ENCODE measurements around the gene MID1. TPM values are rescaled to one million over a fixed set of nuclear protein-coding genes. Genes with fewer than 3 reads are reported as not detected.

Gene MID1
- total RNA-seq, 8 experiments from 2014 or later, result 8.8 to 36.4 (median 19.3) TPM

DNA sequence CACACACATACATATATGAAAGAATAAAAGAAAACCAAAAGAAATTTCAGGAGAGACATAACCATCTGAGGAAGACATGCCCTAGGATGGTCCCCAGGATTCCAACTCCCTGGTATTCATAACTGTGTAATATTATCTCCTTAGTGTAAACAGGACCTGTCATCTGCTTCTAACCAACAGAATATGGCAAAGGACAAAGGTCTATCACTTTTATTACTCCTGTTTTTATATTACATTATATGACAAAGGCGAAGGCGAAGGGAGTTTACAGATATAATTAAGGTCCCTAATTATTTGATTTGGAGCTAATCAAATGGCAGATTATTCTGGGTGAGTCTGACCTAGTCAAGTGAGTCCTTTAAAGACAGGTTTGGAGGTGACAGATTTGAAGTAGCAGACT is 155.1 kb downstream of the MID1 start:
- 0 to 100% (median 100%) methylated on average over 1 to 2 of the region's 2 CpGs; no CpG with 5 or more reads in 5 of the 10 experiments for WGBS, 10 experiments
- ATAC-seq (replicated peaks in 6 of 8), result no peak

DNA sequence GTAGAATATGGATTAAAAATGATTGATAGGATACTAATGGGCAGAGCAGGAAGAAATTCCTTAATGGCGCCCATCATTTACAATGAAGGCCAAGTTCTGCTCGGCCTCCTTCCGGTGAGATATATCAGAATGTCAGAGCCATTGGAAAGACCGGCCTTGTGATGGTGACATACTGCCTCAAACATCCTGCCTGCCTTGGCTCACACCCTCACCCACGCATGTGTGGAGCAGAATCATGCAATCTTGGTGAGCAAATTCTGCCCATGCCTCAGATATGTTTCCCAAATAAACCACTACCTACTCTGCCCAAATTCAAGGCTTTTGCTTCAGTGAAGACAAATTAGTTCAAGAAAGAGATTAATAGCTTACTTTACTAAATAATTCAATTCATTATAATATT is 163.3 kb downstream of the MID1 start:
- Histone ChIP-seq H3K27ac (no peak overlapping the region), H3K4me3 (no peak overlapping the region), H3K4me1 (replicated peaks in 1 of 2) (peaks cover 0 to 4% of the 10 kb centered on the region in 2 donors)
- in situ Hi-C loops (cut with MboI; ENCODE audit: low pct_unique_long_range_greater_than_20kb in 2 of 9, low sequenced_read_pairs in 9 of 9, unreplicated experiment in 9 of 9), result no loop called here
- no peak for ATAC-seq (replicated peaks in 6 of 8)
- WGBS, 10 experiments, result 20 to 100% (median 50%) methylated on average over 1 to 5 of the region's 5 CpGs; no CpG with 5 or more reads in 5 of the 10 experiments

More for the DNA sequence above, 155.1 kb downstream of the MID1 start:
- no peak overlapping the region for H3K27ac ChIP-seq
- in situ Hi-C loops (cut with MboI; ENCODE audit: low pct_unique_long_range_greater_than_20kb in 2 of 9, low sequenced_read_pairs in 9 of 9, unreplicated experiment in 9 of 9), result no loop called here
- H3K4me1 ChIP-seq (replicated peaks in 1 of 2), result peaks cover 0 to 12% of the 10 kb centered on the region in 2 donors
- no peak overlapping the region for H3K4me3 ChIP-seq

DNA sequence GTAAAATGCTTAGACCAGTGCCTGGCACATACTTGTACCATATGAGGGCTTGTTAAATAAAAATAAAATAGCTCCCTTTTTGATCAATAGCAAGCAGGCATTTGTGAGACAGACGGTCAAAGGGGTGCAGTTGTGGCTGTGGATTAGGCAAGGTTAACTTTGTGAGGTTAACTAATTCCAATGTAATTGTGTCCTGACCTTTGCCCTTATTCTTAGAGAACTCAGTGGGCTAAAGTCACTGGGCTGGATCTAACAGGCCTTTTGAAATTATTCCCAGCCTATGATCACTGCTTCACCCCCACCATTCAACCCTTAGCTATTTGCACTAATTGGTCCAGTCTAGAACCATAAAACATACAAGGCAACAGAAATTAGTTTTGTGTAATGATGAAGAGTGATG is 166.4 kb downstream of the MID1 start:
- H3K4me1 ChIP-seq (replicated peaks in 1 of 2), result peaks cover 0 to 4% of the 10 kb centered on the region in 2 donors
- no peak overlapping the region for H3K27ac ChIP-seq
- WGBS, 10 experiments, result 11 to 100% (median 27%) methylated on average over 1 of the region's 1 CpG; no CpG with 5 or more reads in 6 of the 10 experiments
- ATAC-seq (replicated peaks in 6 of 8), result no peak
- in situ Hi-C loops (cut with MboI; ENCODE audit: low pct_unique_long_range_greater_than_20kb in 2 of 9, low sequenced_read_pairs in 9 of 9, unreplicated experiment in 9 of 9), result no loop called here
- H3K4me3 ChIP-seq, result no peak overlapping the region

DNA sequence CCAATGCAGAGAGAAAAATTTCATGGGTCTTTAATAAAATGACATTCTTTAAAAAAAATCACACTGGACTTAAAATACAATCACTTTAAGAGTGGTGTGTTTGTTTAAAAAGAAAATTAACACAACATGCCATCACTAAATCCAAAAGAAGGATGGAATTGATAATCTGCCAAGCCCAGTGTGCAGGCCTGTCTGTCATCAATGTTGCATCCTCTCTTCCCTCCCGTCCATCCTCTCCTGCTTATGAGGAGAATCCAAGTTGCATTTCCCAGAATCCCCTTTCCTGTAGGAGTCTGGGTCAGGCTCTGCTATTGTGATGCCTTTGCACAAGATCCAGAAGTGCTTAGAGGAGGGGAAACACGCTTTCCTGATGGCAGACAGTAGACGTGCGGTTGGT is 169.4 kb downstream of the MID1 start:
- no peak for ATAC-seq (replicated peaks in 6 of 8)
- WGBS, 10 experiments, result no CpG with 5 or more reads among the region's 4 CpGs
- Histone ChIP-seq H3K4me1 (replicated peaks in 1 of 2) (peaks cover 0 to 4% of the 10 kb centered on the region in 2 donors), H3K27ac (no peak overlapping the region), H3K4me3 (no peak overlapping the region)
- in situ Hi-C loops (cut with MboI; ENCODE audit: low pct_unique_long_range_greater_than_20kb in 2 of 9, low sequenced_read_pairs in 9 of 9, unreplicated experiment in 9 of 9), result no loop called here

DNA sequence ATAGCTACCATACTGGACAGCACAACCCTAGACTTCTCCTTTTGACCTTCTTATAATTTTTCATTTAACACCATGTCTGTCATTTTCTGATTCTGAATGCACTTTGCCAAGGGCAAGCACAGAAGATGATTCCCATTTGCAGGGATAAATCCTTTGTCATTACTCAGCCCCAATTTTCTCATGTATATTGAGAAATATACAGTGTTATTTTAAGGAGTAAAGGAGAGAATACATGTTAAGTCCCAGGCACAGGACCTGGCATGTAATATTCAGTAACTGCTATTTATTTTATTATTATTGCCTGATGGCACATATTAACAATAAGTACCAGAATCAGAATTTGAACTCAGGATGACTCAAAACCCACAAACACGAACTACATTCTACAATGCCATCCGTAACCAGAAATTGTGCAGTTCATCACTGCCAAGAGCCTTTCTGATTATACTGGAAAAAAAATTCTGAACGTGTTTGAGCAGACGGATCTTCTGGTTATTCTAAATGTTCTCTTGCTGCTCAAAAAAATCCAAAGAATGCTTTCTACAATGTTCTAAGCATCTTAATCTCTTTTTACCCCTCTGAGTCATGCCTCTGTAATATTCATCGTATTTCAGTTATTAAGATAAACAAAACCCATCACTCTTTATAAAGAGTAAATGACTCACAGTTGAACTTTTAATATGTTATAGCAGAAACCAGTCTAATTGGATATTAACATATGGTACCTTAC is 170.0 kb downstream of the MID1 start:
- in situ Hi-C loops (cut with MboI; ENCODE audit: low pct_unique_long_range_greater_than_20kb in 2 of 9, low sequenced_read_pairs in 9 of 9, unreplicated experiment in 9 of 9), result no loop called here
- no peak overlapping the region for H3K27ac ChIP-seq
- H3K4me1 ChIP-seq (replicated peaks in 1 of 2), result peaks cover 0 to 4% of the 10 kb centered on the region in 2 donors
- H3K4me3 ChIP-seq, result no peak overlapping the region
- 0 to 100% (median 41%) methylated on average over 1 to 5 of the region's 5 CpGs; no CpG with 5 or more reads in 3 of the 10 experiments for WGBS, 10 experiments
- ATAC-seq (replicated peaks in 6 of 8), result peak in 2 of 8 experiments; percentile 33 to 35

DNA sequence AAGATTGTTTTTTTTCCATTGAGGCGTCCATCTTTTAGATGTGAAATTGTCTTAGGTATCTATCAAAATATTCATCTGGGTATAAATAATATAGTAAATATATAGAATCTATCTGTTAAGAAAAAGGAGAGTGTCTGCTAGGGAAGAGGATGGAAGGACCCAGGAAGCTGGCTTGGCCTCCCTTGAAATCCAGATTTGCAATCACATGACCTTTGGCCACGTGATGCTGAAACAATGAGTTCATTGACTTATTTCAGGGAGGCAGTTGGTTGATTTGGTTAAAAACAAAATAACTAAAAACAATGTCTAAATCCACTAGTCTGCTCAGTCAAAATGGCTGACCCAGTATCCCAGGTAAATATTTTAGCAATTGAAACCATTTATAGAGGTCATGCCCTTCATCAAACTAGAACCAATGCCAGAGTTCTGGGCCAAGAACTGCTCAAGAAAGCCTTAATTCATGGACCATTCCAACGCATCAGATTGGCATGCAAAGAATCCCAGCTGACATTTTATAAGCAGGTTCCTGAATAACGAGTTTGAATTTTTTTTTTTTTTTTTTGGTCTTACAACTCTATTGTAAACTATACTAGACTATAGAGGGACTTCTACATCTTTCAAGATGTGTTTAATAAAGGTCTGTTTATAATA is 172.7 kb downstream of the MID1 start:
- in situ Hi-C loops (cut with MboI; ENCODE audit: low pct_unique_long_range_greater_than_20kb in 2 of 9, low sequenced_read_pairs in 9 of 9, unreplicated experiment in 9 of 9), result no loop called here
- Histone ChIP-seq H3K4me3 (no peak overlapping the region), H3K4me1 (replicated peaks in 1 of 2) (peaks cover 0 to 3% of the 10 kb centered on the region in 2 donors), H3K27ac (no peak overlapping the region)
- no peak for ATAC-seq (replicated peaks in 6 of 8)
- 33 to 100% (median 80%) methylated on average over 1 to 4 of the region's 4 CpGs; no CpG with 5 or more reads in 3 of the 10 experiments for WGBS, 10 experiments

DNA sequence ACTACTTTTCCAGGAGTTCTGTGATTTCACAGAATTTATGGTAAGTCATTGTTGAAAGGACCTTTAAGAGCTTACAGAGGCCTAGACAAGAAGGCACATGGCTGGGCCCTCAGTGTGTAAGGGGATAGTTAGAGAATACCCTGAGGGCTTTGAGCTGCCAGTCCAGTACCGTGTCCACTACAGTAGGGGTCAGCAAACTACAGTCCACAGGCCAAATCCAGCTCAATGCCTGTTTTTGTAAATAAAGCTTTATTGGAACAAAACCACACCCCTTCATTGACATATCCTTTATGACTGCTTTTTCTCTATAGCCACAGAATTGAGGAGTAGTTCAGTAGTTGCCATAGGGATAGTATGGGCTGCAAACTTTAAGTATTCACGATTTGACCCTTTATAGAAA is 176.2 kb downstream of the MID1 start:
- ATAC-seq (replicated peaks in 6 of 8), result no peak
- no peak overlapping the region for H3K27ac ChIP-seq
- in situ Hi-C loops (cut with MboI; ENCODE audit: low pct_unique_long_range_greater_than_20kb in 2 of 9, low sequenced_read_pairs in 9 of 9, unreplicated experiment in 9 of 9), result no loop called here
- 36 to 100% (median 78%) methylated on average over 1 to 2 of the region's 2 CpGs; no CpG with 5 or more reads in 5 of the 10 experiments for WGBS, 10 experiments
- H3K4me1 ChIP-seq (replicated peaks in 1 of 2), result no peaks in the 10 kb centered on the region
- H3K4me3 ChIP-seq, result no peak overlapping the region

DNA sequence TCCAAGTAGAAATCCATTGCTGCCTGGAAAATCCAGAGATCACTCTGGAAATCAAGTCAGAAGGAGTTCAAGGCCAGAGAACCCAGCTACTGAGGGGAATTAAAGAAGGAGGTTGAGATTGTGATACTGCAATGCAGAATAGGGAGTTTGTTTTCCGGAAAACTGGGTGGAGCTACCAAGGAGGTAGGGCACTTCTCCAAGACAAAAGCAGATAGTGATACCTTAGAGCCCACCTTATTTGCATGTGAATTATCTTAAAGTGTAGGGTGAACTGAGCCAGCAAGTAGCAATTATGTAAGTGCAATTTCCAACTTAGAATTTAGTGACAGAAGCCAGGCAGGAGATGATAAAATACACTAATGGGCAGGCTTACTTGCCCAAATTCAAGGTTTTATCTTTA is 178.9 kb downstream of the MID1 start:
- in situ Hi-C loops (cut with MboI; ENCODE audit: low pct_unique_long_range_greater_than_20kb in 2 of 9, low sequenced_read_pairs in 9 of 9, unreplicated experiment in 9 of 9), result no loop called here
- no peak for ATAC-seq (replicated peaks in 6 of 8)
- no peak overlapping the region for H3K4me3 ChIP-seq
- no peaks in the 10 kb centered on the region for H3K4me1 ChIP-seq (replicated peaks in 1 of 2)
- no peak overlapping the region for H3K27ac ChIP-seq
- WGBS, 10 experiments, result 14% methylated on average over 1 of the region's 1 CpG; no CpG with 5 or more reads in 9 of the 10 experiments

DNA sequence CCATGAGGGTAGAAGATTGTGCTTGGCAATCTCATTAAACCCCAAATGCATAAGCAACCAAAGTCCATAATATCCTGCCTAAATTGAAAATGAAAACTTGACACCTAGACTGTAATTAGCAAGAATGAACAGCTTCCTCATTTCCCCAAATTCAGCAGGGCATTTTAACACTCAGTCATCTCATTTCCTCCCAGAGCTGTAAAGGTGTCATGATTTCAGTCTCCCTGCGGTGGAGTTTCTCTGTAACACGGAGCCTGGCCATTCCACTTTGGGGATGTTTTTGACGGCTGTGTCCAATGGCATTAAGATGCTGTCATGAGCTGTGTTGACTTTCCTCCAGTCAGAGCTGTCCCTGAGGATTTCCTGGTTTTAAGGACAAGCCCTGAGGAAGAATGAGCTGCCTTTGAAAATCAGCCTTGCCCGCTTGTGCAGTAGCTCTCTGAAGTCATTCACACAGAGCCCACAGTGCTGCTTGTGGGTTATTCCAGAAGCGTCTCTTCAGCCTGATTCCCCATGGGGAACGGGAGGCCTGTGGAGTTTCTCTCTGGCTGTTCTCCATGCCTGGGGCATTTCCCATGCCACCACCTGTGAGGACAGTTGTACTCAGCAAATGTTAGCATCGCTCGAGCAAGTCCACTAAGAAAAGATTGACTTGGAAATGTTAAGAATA is 187.0 kb downstream of the MID1 start:
- Histone ChIP-seq H3K27ac (no peak overlapping the region), H3K4me3 (no peak overlapping the region), H3K4me1 (replicated peaks in 1 of 2) (peaks cover 0 to 6% of the 10 kb centered on the region in 2 donors)
- no peak for ATAC-seq (replicated peaks in 6 of 8)
- 48 to 100% (median 79%) methylated on average over 1 to 4 of the region's 8 CpGs; no CpG with 5 or more reads in 4 of the 10 experiments for WGBS, 10 experiments
- in situ Hi-C loops (cut with MboI; ENCODE audit: low pct_unique_long_range_greater_than_20kb in 2 of 9, low sequenced_read_pairs in 9 of 9, unreplicated experiment in 9 of 9), result no loop called here

DNA sequence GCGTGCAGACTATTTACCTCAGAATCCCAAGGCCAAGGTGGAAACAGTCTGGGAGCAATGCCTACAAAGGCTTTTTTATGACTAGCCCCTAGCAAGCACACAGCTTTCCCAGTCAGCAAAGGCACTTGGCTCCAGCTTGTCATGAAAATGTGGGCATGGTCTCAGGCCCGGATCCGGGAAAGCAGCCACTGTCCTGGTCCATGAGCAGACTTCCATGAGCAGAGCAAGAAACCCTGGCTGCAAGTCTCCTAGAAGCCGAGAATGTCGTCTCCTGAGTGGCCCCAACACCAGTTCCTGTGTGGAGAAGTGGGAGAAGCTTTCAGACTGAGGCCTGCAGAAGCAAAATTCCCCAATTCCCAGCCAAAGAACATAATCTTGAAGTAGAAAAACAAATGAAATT is 190.5 kb downstream of the MID1 start:
- no peak overlapping the region for H3K4me3 ChIP-seq
- peaks cover 0 to 6% of the 10 kb centered on the region in 2 donors for H3K4me1 ChIP-seq (replicated peaks in 1 of 2)
- no peak overlapping the region for H3K27ac ChIP-seq
- no peak for ATAC-seq (replicated peaks in 6 of 8)
- in situ Hi-C loops (cut with MboI; ENCODE audit: low pct_unique_long_range_greater_than_20kb in 2 of 9, low sequenced_read_pairs in 9 of 9, unreplicated experiment in 9 of 9), result no loop called here
- 51 to 63% methylated on average over 1 to 3 of the region's 5 CpGs; no CpG with 5 or more reads in 8 of the 10 experiments for WGBS, 10 experiments

DNA sequence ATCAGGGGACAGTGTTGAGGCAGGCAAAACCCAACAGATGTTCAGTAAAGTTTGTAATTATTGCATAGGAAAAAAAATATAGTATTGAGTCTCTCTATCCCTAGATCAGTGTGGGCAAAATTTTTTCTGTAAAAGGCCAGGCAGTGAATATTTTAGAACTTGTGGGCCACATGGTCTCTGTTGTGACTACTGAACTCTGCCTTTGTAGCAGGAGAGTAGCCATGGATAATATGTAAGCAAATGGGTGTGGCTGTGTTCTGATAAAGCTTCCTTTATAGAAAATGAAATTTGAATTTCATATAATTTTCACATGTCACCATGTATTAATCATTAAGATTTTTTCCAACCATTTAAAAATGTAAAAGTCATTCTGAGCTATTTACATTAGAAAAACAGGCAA is 193.1 kb downstream of the MID1 start:
- Histone ChIP-seq H3K27ac (no peak overlapping the region), H3K4me1 (replicated peaks in 1 of 2) (peaks cover 0 to 6% of the 10 kb centered on the region in 2 donors), H3K4me3 (no peak overlapping the region)
- peak in 3 of 8 experiments; percentile 47 to 67 (median 62) for ATAC-seq (replicated peaks in 6 of 8)
- in situ Hi-C loops (cut with MboI; ENCODE audit: low pct_unique_long_range_greater_than_20kb in 2 of 9, low sequenced_read_pairs in 9 of 9, unreplicated experiment in 9 of 9), result no loop called here

DNA sequence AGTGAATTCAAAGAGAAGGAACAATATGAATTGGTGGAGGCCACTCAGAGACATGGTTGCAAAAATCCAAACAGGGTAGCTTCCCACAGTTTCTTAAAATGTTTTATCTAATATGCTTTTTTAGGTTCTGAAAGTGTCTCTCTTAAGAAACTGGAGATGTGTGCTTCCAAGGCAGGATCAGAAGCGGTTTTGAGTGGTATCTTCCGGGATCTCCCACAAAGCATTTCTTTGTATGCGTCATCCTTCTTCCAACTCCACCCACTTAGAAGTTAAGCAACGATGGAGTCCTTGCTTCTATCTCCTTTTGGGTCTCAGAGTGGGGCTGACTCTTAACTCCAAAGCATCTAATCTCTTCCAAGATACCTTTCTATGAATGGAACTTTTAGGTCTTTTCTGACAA is 196.7 kb downstream of the MID1 start:
- no peak for ATAC-seq (replicated peaks in 6 of 8)
- in situ Hi-C loops (cut with MboI; ENCODE audit: low pct_unique_long_range_greater_than_20kb in 2 of 9, low sequenced_read_pairs in 9 of 9, unreplicated experiment in 9 of 9), result no loop called here
- H3K27ac ChIP-seq, result no peak overlapping the region
- H3K4me3 ChIP-seq, result no peak overlapping the region
- no peaks in the 10 kb centered on the region for H3K4me1 ChIP-seq (replicated peaks in 1 of 2)
- WGBS, 10 experiments, result 59% methylated on average over 4 of the region's 4 CpGs; no CpG with 5 or more reads in 9 of the 10 experiments

DNA sequence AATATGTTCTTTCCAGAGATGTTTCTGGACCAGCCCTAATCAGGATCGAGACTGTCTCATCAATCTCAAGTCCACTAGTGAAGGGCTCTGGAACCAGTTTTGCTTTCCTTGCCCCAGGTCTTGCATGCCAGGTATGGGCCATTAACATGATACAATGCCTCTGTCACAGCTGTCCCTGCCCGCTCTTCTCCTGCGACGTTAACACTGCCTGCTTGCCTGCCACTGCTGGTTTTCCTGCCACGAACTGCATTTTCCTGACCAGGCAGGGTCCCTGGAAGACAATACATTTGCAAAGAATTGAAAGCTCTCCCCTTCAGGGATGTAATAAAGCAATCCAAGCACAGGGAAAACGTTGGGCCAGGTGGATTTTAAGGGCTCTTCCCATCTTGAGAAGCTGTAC is 200.3 kb downstream of the MID1 start:
- 0 to 11% methylated on average over 1 to 3 of the region's 6 CpGs; no CpG with 5 or more reads in 8 of the 10 experiments for WGBS, 10 experiments
- no peak overlapping the region for H3K27ac ChIP-seq
- ATAC-seq (replicated peaks in 6 of 8), result peak in 4 of 8 experiments; percentile 23 to 58 (median 48)
- H3K4me1 ChIP-seq (replicated peaks in 1 of 2), result no peaks in the 10 kb centered on the region
- in situ Hi-C loops (cut with MboI; ENCODE audit: low pct_unique_long_range_greater_than_20kb in 2 of 9, low sequenced_read_pairs in 9 of 9, unreplicated experiment in 9 of 9), result no loop called here
- no peak overlapping the region for H3K4me3 ChIP-seq
